Measurements from ENCODE around the gene S100A1.
"Not testable (repeated sequence)": the region's sequence is repeated elsewhere in the genome, so short reads cannot be mapped to it uniquely, and the experiment has no call there.

Gene S100A1

GRCh38 chr1:153633161-153633753 lies 5.0 kb downstream of the S100A1 start:
- DNase-seq = no peak

- DNase-seq = peak; percentile 99
These were observed 5.8 kb downstream of the S100A1 start, which contains the start of gene CHTOP for GRCh38 chr1:153633754-153634665. TSS of gene CHTOP (plus strand) at chr1:153634066. CDS start at chr1:153636589, 2,523 bp downstream.

- DNase-seq = no peak
These were observed 7.6 kb downstream of the S100A1 start for GRCh38 chr1:153635872-153636271.

GRCh38 chr1:153636312-153636711 lies 8.1 kb downstream of the S100A1 start:
- no peak for DNase-seq

- DNase-seq = no peak
These were observed 10.0 kb downstream of the S100A1 start for GRCh38 chr1:153638261-153638660.

- no peak for DNase-seq
These were observed 11.0 kb downstream of the S100A1 start for GRCh38 chr1:153639280-153639679.

GRCh38 chr1:153640213-153640612 lies 12.0 kb downstream of the S100A1 start:
- not testable (repeated sequence) for DNase-seq

GRCh38 chr1:153640861-153641260 lies 12.6 kb downstream of the S100A1 start:
- no peak for DNase-seq

GRCh38 chr1:153642161-153642560 lies 13.9 kb downstream of the S100A1 start:
- DNase-seq = no peak

- DNase-seq = no peak
These were observed 14.9 kb downstream of the S100A1 start for GRCh38 chr1:153643100-153643499.

GRCh38 chr1:153643816-153644215 lies 15.6 kb downstream of the S100A1 start:
- DNase-seq = no peak

GRCh38 chr1:153646672-153647345 lies 18.6 kb downstream of the S100A1 start:
- peak; percentile 81 for DNase-seq

GRCh38 chr1:153647346-153647714 lies 19.1 kb downstream of the S100A1 start:
- DNase-seq = no peak

- DNase-seq = no peak
These were observed 19.9 kb downstream of the S100A1 start for GRCh38 chr1:153648000-153648643.

GRCh38 chr1:153649137-153649862 lies 21.1 kb downstream of the S100A1 start:
- DNase-seq = no peak

- DNase-seq = no peak
These were observed 21.6 kb downstream of the S100A1 start for GRCh38 chr1:153649863-153650235.

GRCh38 chr1:153651771-153652170 lies 23.5 kb downstream of the S100A1 start:
- no peak for DNase-seq

GRCh38 chr1:153652805-153653500 lies 24.7 kb downstream of the S100A1 start:
- peak; percentile 67 for DNase-seq

- DNase-seq = no peak
These were observed 27.1 kb downstream of the S100A1 start for GRCh38 chr1:153655333-153655732.

- peak; percentile 95 for DNase-seq
These were observed 30.4 kb downstream of the S100A1 start, which contains the start of gene SNAPIN for GRCh38 chr1:153658400-153659174. TSS of gene SNAPIN (plus strand) at chr1:153658703. CDS start at chr1:153658744, 41 bp downstream.

- DNase-seq = no peak
These were observed 30.9 kb downstream of the S100A1 start for GRCh38 chr1:153659175-153659534.

All from suppressor macrophage treated with lipopolysaccharide for 4 hours (primary cell).